ENCODE measurements around the gene COL6A3. TPM values are rescaled to one million over a fixed set of nuclear protein-coding genes. Genes with fewer than 3 reads are reported as not detected.

The COL6A3 gene
- total and polyA plus RNA-seq, 2 donors (not counting 1 experiment from before 2014, with no cell fraction given) = 316 to 1,525 TPM

DNA sequence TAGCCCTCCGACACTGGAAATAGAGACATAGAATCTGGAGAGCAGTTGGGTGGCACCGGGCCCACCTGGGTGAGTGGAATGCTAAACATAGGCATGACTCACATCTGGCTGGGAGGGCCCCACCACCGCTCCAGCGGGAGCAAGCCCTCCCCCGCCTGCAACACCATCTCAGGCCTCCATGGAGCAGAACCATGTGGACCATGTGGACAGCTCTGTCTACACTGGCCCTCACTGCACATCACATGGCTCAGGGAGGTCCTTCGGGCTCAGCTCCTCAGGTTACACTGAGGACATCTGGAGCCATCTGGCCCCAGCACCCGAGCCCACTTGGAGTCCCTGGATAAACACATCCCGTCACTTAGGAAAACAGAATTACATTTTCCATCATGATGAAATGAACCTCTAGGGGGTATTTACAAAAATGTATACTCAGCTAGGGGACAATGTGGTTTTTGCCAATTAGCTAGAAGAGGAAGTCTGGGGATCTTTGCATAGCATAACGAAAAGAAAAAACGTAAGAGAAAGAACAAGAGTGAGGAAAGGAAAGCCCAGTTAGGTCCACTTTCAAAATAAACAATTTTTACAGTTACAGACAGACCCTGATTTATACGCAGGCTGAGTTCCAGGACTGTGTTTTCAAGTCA is 42.4 kb upstream of the COL6A3 start:
- Histone ChIP-seq H3K9ac (ENCODE audit: insufficient read depth, low read length) (no peak overlapping the region), H4K20me1 (ENCODE audit: control insufficient read depth, extremely low read depth, insufficient read depth, low read length) (no peaks in the 10 kb centered on the region), H3K27ac (ENCODE audit: insufficient read depth, low read length) (peak overlapping the region; percentile 63), H3K36me3 (ENCODE audit: control insufficient read depth, insufficient read depth, low read length) (no peaks in the 10 kb centered on the region), H2AFZ (ENCODE audit: low read length) (no peak overlapping the region), H3K4me2 (ENCODE audit: extremely low read depth, insufficient read depth, low read length) (peak overlapping the region; percentile 46), H3K79me2 (ENCODE audit: control insufficient read depth, insufficient read depth, low read length) (no peaks in the 10 kb centered on the region), H3K4me3 (replicated peaks in 1 of 4; ENCODE audit: control extremely low read depth in 1 of 4, insufficient read depth in 1 of 4, low read depth in 3 of 4, low read length in 4 of 4) (no peak overlapping the region), H3K4me1 (ENCODE audit: control insufficient read depth, extremely low read depth, insufficient read depth, low read length) (peaks cover 43% of the 10 kb centered on the region), H3K9me3 (ENCODE audit: control insufficient read depth, insufficient read depth, low read depth, low read length) (no peaks in the 10 kb centered on the region), H3K27me3 (ENCODE audit: control insufficient read depth, insufficient read depth, low read length) (no peaks in the 10 kb centered on the region)
- TF ChIP-seq, protein P1, sequence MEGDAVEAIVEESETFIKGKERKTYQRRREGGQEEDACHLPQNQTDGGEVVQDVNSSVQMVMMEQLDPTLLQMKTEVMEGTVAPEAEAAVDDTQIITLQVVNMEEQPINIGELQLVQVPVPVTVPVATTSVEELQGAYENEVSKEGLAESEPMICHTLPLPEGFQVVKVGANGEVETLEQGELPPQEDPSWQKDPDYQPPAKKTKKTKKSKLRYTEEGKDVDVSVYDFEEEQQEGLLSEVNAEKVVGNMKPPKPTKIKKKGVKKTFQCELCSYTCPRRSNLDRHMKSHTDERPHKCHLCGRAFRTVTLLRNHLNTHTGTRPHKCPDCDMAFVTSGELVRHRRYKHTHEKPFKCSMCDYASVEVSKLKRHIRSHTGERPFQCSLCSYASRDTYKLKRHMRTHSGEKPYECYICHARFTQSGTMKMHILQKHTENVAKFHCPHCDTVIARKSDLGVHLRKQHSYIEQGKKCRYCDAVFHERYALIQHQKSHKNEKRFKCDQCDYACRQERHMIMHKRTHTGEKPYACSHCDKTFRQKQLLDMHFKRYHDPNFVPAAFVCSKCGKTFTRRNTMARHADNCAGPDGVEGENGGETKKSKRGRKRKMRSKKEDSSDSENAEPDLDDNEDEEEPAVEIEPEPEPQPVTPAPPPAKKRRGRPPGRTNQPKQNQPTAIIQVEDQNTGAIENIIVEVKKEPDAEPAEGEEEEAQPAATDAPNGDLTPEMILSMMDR (conservative IDR thresholded peaks at IDR 0.05 in 1 of 2, IDR thresholded peaks at IDR 0.05 in 1 of 2; ENCODE audit: low read depth in 1 of 2, low read length in 2 of 2) = no peak
- peak; percentile 91 to 96 for DNase-seq (ENCODE audit: low read depth in 2 of 2)

DNA sequence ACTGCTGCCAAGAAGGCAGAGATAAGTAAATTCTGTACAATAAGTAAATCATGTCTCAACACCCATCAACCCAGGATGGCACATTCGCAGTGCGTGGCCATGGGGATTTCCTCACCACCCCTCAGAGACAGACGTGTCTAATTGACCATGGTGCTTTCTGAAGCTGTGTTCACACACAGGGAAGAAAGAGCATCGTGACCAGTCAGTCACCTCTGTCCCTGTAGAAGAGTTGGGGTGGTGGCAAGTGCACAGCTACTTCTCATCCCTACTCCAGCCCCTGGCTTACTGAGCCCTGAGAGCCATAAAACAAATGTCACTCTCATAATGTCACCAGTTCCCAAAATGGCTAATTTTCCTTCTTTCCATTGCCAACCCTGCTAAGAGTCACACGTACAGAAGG is 41.8 kb upstream of the COL6A3 start:
- no peak overlapping the region for H3K9ac ChIP-seq (ENCODE audit: insufficient read depth, low read length)
- no peak overlapping the region for H3K4me2 ChIP-seq (ENCODE audit: extremely low read depth, insufficient read depth, low read length)
- H3K27me3 ChIP-seq (ENCODE audit: control insufficient read depth, insufficient read depth, low read length) = no peaks in the 10 kb centered on the region

DNA sequence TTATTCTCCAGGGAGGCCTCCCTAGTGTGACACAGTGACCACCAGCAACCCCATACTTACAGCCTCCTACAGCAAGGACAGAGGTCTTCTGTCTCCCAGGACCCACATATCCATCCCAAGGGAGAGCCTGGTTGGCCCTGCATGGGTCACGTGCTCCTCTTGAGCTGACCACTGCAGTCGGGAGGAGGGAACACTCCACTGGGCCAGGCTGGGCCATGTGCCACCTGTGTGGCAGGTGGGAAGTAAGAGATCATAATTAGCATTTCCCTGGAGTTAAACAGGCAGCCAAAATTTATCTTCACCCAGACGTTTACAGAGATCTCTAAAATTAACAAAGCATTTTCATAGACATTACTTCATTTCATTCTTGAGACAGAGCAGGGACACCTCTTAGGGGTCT is 39.7 kb upstream of the COL6A3 start:
- Histone ChIP-seq H3K9ac (ENCODE audit: insufficient read depth, low read length) (no peak overlapping the region), H4K20me1 (ENCODE audit: control insufficient read depth, extremely low read depth, insufficient read depth, low read length) (no peaks in the 10 kb centered on the region), H3K79me2 (ENCODE audit: control insufficient read depth, insufficient read depth, low read length) (no peaks in the 10 kb centered on the region), H3K4me2 (ENCODE audit: extremely low read depth, insufficient read depth, low read length) (no peak overlapping the region), H3K27ac (ENCODE audit: insufficient read depth, low read length) (no peak overlapping the region), H3K27me3 (ENCODE audit: control insufficient read depth, insufficient read depth, low read length) (no peaks in the 10 kb centered on the region), H3K36me3 (ENCODE audit: control insufficient read depth, insufficient read depth, low read length) (no peaks in the 10 kb centered on the region), H3K4me1 (ENCODE audit: control insufficient read depth, extremely low read depth, insufficient read depth, low read length) (peaks cover 38% of the 10 kb centered on the region), H2AFZ (ENCODE audit: low read length) (no peak overlapping the region), H3K9me3 (ENCODE audit: control insufficient read depth, insufficient read depth, low read depth, low read length) (no peaks in the 10 kb centered on the region), H3K4me3 (replicated peaks in 1 of 4; ENCODE audit: control extremely low read depth in 1 of 4, insufficient read depth in 1 of 4, low read depth in 3 of 4, low read length in 4 of 4) (no peak overlapping the region)
- TF ChIP-seq, protein P1 (conservative IDR thresholded peaks at IDR 0.05 in 1 of 2, IDR thresholded peaks at IDR 0.05 in 1 of 2; ENCODE audit: low read depth in 1 of 2, low read length in 2 of 2) = no peak
- no peak for TF ChIP-seq EZH2 (IDR thresholded peaks at IDR 0.05; ENCODE audit: low read length, missing control alignments)
- no peak for DNase-seq (ENCODE audit: low read depth in 2 of 2)

More for the DNA sequence above, 41.8 kb upstream of the COL6A3 start:
- H3K27ac ChIP-seq (ENCODE audit: insufficient read depth, low read length) = peak overlapping the region; percentile 63
- no peaks in the 10 kb centered on the region for H3K79me2 ChIP-seq (ENCODE audit: control insufficient read depth, insufficient read depth, low read length)
- no peak overlapping the region for H3K4me3 ChIP-seq (replicated peaks in 1 of 4; ENCODE audit: control extremely low read depth in 1 of 4, insufficient read depth in 1 of 4, low read depth in 3 of 4, low read length in 4 of 4)
- H3K4me1 ChIP-seq (ENCODE audit: control insufficient read depth, extremely low read depth, insufficient read depth, low read length) = peaks cover 47% of the 10 kb centered on the region
- TF ChIP-seq, protein P1 (conservative IDR thresholded peaks at IDR 0.05 in 1 of 2, IDR thresholded peaks at IDR 0.05 in 1 of 2; ENCODE audit: low read depth in 1 of 2, low read length in 2 of 2) = no peak
- TF ChIP-seq EZH2 (IDR thresholded peaks at IDR 0.05; ENCODE audit: low read length, missing control alignments) = no peak
- H4K20me1 ChIP-seq (ENCODE audit: control insufficient read depth, extremely low read depth, insufficient read depth, low read length) = no peaks in the 10 kb centered on the region
- no peak for DNase-seq (ENCODE audit: low read depth in 2 of 2)
- H2AFZ ChIP-seq (ENCODE audit: low read length) = no peak overlapping the region
- H3K9me3 ChIP-seq (ENCODE audit: control insufficient read depth, insufficient read depth, low read depth, low read length) = no peaks in the 10 kb centered on the region
- no peaks in the 10 kb centered on the region for H3K36me3 ChIP-seq (ENCODE audit: control insufficient read depth, insufficient read depth, low read length)
